ENCODE measurements around the gene IQCH.

IQCH gene

GRCh38 chr15:67458331-67459029 is 203.9 kb downstream of the IQCH start:
- no peak for TF ChIP-seq FOXP2 (optimal IDR thresholded peaks at IDR 0.05; ENCODE audit: borderline replicate concordance, extremely low read depth, extremely low read length, insufficient read depth)
- no peak for TF ChIP-seq SIN3A (IDR thresholded peaks at IDR 0.05; ENCODE audit: borderline replicate concordance, insufficient read depth, low read length)
- TF ChIP-seq, protein P1, sequence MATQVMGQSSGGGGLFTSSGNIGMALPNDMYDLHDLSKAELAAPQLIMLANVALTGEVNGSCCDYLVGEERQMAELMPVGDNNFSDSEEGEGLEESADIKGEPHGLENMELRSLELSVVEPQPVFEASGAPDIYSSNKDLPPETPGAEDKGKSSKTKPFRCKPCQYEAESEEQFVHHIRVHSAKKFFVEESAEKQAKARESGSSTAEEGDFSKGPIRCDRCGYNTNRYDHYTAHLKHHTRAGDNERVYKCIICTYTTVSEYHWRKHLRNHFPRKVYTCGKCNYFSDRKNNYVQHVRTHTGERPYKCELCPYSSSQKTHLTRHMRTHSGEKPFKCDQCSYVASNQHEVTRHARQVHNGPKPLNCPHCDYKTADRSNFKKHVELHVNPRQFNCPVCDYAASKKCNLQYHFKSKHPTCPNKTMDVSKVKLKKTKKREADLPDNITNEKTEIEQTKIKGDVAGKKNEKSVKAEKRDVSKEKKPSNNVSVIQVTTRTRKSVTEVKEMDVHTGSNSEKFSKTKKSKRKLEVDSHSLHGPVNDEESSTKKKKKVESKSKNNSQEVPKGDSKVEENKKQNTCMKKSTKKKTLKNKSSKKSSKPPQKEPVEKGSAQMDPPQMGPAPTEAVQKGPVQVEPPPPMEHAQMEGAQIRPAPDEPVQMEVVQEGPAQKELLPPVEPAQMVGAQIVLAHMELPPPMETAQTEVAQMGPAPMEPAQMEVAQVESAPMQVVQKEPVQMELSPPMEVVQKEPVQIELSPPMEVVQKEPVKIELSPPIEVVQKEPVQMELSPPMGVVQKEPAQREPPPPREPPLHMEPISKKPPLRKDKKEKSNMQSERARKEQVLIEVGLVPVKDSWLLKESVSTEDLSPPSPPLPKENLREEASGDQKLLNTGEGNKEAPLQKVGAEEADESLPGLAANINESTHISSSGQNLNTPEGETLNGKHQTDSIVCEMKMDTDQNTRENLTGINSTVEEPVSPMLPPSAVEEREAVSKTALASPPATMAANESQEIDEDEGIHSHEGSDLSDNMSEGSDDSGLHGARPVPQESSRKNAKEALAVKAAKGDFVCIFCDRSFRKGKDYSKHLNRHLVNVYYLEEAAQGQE (IDR thresholded peaks at IDR 0.05; ENCODE audit: insufficient read depth in 1 of 2, low read depth in 2 of 2, low read length in 2 of 2) = no peak
- TF ChIP-seq TAF1 (IDR thresholded peaks at IDR 0.05; ENCODE audit: borderline replicate concordance, insufficient read depth, low read length) = no peak
- no peak for TF ChIP-seq POLR2AphosphoS5 (IDR thresholded peaks at IDR 0.05; ENCODE audit: low read depth, low read length)

GRCh38 chr15:67460521-67460920 is 205.9 kb downstream of the IQCH start:
- TF ChIP-seq FOXP2 (optimal IDR thresholded peaks at IDR 0.05; ENCODE audit: borderline replicate concordance, extremely low read depth, extremely low read length, insufficient read depth) = no peak
- TF ChIP-seq SIN3A (IDR thresholded peaks at IDR 0.05; ENCODE audit: borderline replicate concordance, insufficient read depth, low read length) = no peak

DNA sequence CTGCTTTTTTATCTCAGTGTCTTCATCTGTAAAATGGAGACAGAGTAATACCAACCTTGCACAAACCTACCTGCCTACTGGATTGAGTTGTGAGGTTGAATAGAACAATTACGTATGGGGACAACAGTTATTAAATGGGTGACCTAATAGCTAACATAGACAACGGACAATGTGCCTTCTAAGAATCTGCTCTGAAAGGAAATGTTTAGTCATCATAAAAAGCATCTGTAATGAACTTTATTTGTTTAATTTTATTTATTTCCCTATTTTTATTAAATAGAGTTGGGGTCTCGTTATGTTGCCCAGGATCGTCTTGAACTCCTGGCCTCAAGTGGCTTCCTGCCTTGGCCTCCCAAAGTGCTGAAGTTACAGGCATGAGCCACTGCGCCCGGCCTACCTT is 207.1 kb downstream of the IQCH start:
- TF ChIP-seq, protein P1 (IDR thresholded peaks at IDR 0.05; ENCODE audit: insufficient read depth in 1 of 2, low read depth in 2 of 2, low read length in 2 of 2) = no peak
- no peak for TF ChIP-seq POLR2AphosphoS5 (IDR thresholded peaks at IDR 0.05; ENCODE audit: low read depth, low read length)
- TF ChIP-seq TAF1 (IDR thresholded peaks at IDR 0.05; ENCODE audit: borderline replicate concordance, insufficient read depth, low read length) = no peak
- TF ChIP-seq FOXP2 (optimal IDR thresholded peaks at IDR 0.05; ENCODE audit: borderline replicate concordance, extremely low read depth, extremely low read length, insufficient read depth) = no peak
- no peak for TF ChIP-seq SIN3A (IDR thresholded peaks at IDR 0.05; ENCODE audit: borderline replicate concordance, insufficient read depth, low read length)

DNA sequence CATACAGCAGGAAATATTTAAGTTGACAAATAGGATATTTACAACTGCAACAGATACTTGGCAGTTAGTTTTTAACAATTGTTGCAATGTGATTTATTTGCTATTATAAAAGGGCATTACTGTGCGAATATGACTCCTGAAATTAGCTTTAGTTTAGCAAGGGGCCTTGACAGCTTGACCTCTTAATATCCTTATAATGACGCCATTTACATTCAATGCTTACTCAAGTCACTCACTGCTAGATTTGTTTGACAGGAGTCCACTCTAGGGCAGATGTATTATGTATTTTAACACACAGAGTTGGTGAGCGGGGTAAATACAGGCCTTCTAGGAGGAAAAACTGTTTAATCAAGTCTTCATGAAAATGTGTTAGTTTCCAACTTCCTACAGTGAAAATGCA is 208.3 kb downstream of the IQCH start:
- TF ChIP-seq, protein P1 (IDR thresholded peaks at IDR 0.05; ENCODE audit: insufficient read depth in 1 of 2, low read depth in 2 of 2, low read length in 2 of 2) = no peak
- TF ChIP-seq FOXP2 (optimal IDR thresholded peaks at IDR 0.05; ENCODE audit: borderline replicate concordance, extremely low read depth, extremely low read length, insufficient read depth) (no peak), SIN3A (IDR thresholded peaks at IDR 0.05; ENCODE audit: borderline replicate concordance, insufficient read depth, low read length) (no peak), TAF1 (IDR thresholded peaks at IDR 0.05; ENCODE audit: borderline replicate concordance, insufficient read depth, low read length) (no peak), POLR2AphosphoS5 (IDR thresholded peaks at IDR 0.05; ENCODE audit: low read depth, low read length) (no peak)

DNA sequence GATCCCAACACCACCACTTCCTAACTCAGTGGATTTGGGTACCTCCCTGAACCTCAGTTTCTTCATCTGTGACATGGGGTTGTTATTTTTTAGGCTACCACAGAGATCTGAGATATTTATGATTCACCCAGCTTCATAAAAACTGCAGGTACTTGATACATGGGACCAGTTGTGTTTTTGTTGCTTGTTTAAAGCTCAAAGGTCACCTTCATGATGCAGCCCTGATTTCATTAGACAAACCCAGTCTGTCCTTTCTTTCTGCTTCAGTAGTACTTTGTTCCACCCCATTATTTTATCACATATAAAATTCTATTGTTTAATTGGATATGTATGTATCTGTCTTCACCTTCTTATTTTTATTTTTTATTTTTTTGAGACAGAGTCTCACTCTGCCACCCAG is 208.9 kb downstream of the IQCH start:
- TF ChIP-seq, protein P1 (IDR thresholded peaks at IDR 0.05; ENCODE audit: insufficient read depth in 1 of 2, low read depth in 2 of 2, low read length in 2 of 2) = no peak
- TF ChIP-seq FOXP2 (optimal IDR thresholded peaks at IDR 0.05; ENCODE audit: borderline replicate concordance, extremely low read depth, extremely low read length, insufficient read depth) (no peak), TAF1 (IDR thresholded peaks at IDR 0.05; ENCODE audit: borderline replicate concordance, insufficient read depth, low read length) (no peak), SIN3A (IDR thresholded peaks at IDR 0.05; ENCODE audit: borderline replicate concordance, insufficient read depth, low read length) (no peak), POLR2AphosphoS5 (IDR thresholded peaks at IDR 0.05; ENCODE audit: low read depth, low read length) (no peak)

All from PFSK-1 (cell line).